HepG2 (cell line): ENCODE data around the gene PBX2. TPM values are rescaled to one million over a fixed set of nuclear protein-coding genes. Genes with fewer than 3 reads are reported as not detected.

Source experiments
- ATAC-seq: fragments of 200-7000 bp; cut with Tn5 transposase; 3 replicates; pipeline ENCODE4 v1.9.1; 2020; ENCODE audit warnings: mild to moderate bottlenecking, moderate library complexity
- BruUV-seq: library from RNA; stranded (reverse); fragments of 400-500 nt; replicated peaks from 2 replicates; lab custom pipeline; 2021; lab: Mats Ljungman, UMichigan
- CTCF ChIA-PET: fragments of 300-600 bp; formaldehyde crosslinking; extraction: SDS; loops from one replicate; lab custom pipeline; 2021; ENCODE audit warnings: low total read pairs, inconsistent platforms, low intra/inter-chr PET ratio; lab: Yijun Ruan, JAX
- POLR2A ChIA-PET: fragments of 350-600 bp; sonication (Branson Sonifier 250); formaldehyde crosslinking; loops from one replicate; lab custom pipeline; 2020; ENCODE audit warnings: antibody characterized with exemption, inconsistent platforms; lab: Yijun Ruan, JAX
- DNase-seq: peaks from one replicate; pipeline ENCODE4 v3.0.0-alpha.2; 2015; ENCODE audit warnings: low spot score
- FAIRE-seq: peaks from 3 replicates; lab custom pipeline; 2011; peaks lifted over from hg19 to GRCh38; lab: Jason Lieb, UNC
- H2AFZ ChIP-seq: one replicate; pipeline ENCODE4 v1.6.1; 2011; ENCODE audit warnings: low read length, inconsistent platforms
- H3K27ac ChIP-seq: fragments of 300-600 bp; 3 replicates; pipeline ENCODE4 v1.8.0; 2011; ENCODE audit warnings: mixed run types, mild to moderate bottlenecking, mixed read lengths, low read length, inconsistent platforms; ENCODE audit not compliant: insufficient read depth; ENCODE audit errors: extremely low read length
- H3K27me3 ChIP-seq, 2 experiments: fragments of 200-600 bp in 1 of 2; 2 replicates in 1 of 2; 3 replicates in 1 of 2; pipeline versions ENCODE4 v1.6.0 to v1.8.0; 2011; ENCODE audit warnings: low read length in 2 of 2, mild to moderate bottlenecking in 2 of 2, moderate library complexity in 2 of 2, inconsistent platforms in 1 of 2; ENCODE audit not compliant: insufficient read depth in 2 of 2, control insufficient read depth in 1 of 2
- H3K36me3 ChIP-seq, 2 experiments: fragments of 200-600 bp in 1 of 2; replicated peaks in 1 of 2; 2 replicates in 1 of 2; 3 replicates in 1 of 2; pipeline versions ENCODE4 v1.5.1 to v1.8.0; 2011; ENCODE audit warnings: low read length in 2 of 2, inconsistent platforms in 1 of 2; ENCODE audit not compliant: insufficient read depth in 2 of 2, control insufficient read depth in 1 of 2
- H3K4me1 ChIP-seq: 2 replicates; pipeline ENCODE4 v1.5.1; 2012; ENCODE audit warnings: low read length, inconsistent platforms; ENCODE audit not compliant: insufficient read depth
- H3K4me2 ChIP-seq: 2 replicates; pipeline ENCODE4 v1.6.0; 2011; ENCODE audit warnings: low read depth, low read length, inconsistent platforms
- H3K4me3 ChIP-seq, 3 experiments: fragments of 200-600 bp in 1 of 3; sonication (generic), shearing (Covaris generic) in 1 of 3; replicated peaks in 1 of 3; 2 replicates each; pipeline ENCODE4 v1.5.1; 2011 to 2016; ENCODE audit warnings: low read length in 3 of 3, inconsistent platforms in 2 of 3, low read depth in 2 of 3, mild to moderate bottlenecking in 2 of 3, control low read depth in 1 of 3, mixed read lengths in 1 of 3; ENCODE audit not compliant: insufficient read depth in 1 of 3
- H3K79me2 ChIP-seq: one replicate; pipeline ENCODE4 v1.6.1; 2011; ENCODE audit warnings: low read length, inconsistent platforms; ENCODE audit not compliant: insufficient read depth
- H3K9ac ChIP-seq: 2 replicates; pipeline ENCODE4 v1.6.0; 2011; ENCODE audit warnings: mild to moderate bottlenecking, low read depth, low read length, inconsistent platforms; ENCODE audit not compliant: insufficient read depth
- H3K9me3 ChIP-seq: 2 replicates; pipeline ENCODE4 v1.5.1; 2012; ENCODE audit warnings: mild to moderate bottlenecking, low read length
- H4K20me1 ChIP-seq: 2 replicates; pipeline ENCODE4 v1.6.0; 2011; ENCODE audit warnings: inconsistent platforms, mild to moderate bottlenecking, low read length, moderate library complexity; ENCODE audit not compliant: insufficient read depth
- CENPX ChIP-seq: sonication (generic); formaldehyde crosslinking; IDR thresholded peaks from 2 replicates; pipeline ENCODE4 v1.9.0; 2021; ENCODE audit warnings: mild to moderate bottlenecking, missing genetic modification reagents, moderate library complexity
- ZNF687 ChIP-seq: sonication (generic); formaldehyde crosslinking; IDR thresholded peaks from 2 replicates; pipeline ENCODE4 v1.5.1; 2020; ENCODE audit warnings: mild to moderate bottlenecking, missing genetic modification reagents, moderate library complexity
- WGBS: methylation state at CpG from one replicate; pipeline ENCODE4 v1.1.6; 2017; ENCODE audit warnings: low lambda C conversion rate; 5-methylcytosine and 5-hydroxymethylcytosine counted together
- in situ Hi-C: cut with HindIII; loops from 2 replicates; pipeline ENCODE4 v1.10.0; 2017; ENCODE audit warnings: low pct_unique_long_range_greater_than_20kb; ENCODE audit not compliant: extremely low pct_ligation_motif_present
- intact Hi-C: fragments of 100-400 bp; cut with micrococcal nuclease; formaldehyde crosslinking; loops from one replicate; pipeline ENCODE4 v1.10.0; 2022; ENCODE audit not compliant: unreplicated experiment
- polyA plus RNA-seq, 8 experiments: library from polyadenylated mRNA; depleted of rRNA in 3 of 8; stranded (reverse) in 7 of 8; unstranded in 1 of 8; fragments of >200 nt; fragmentation: Illumina TruSeq in 4 of 8; extraction: Trizol in 4 of 8; gene quantifications; 2 replicates each; pipeline versions ENCODE4 v1.2.1 to v1.2.3, GENCODE V29; 2011 to 2016; ENCODE audit warnings: low read depth in 4 of 8, missing spikeins in 1 of 8, mixed read lengths in 1 of 8; ENCODE audit not compliant: insufficient read depth in 1 of 8
- total RNA-seq, 5 experiments: library from RNA; depleted of rRNA; stranded (reverse); fragments of >200 nt; fragmentation: Illumina TruSeq; extraction: Trizol; gene quantifications; 2 replicates each; pipeline ENCODE4 v1.2.3, GENCODE V29; 2016; ENCODE audit warnings: low read depth in 1 of 5

The PBX2 gene
- total and polyA plus RNA-seq, 2 of the 13 experiments (the other 11 are each of a cell fraction or from before 2014, with no cell fraction given): 42.3 to 77.8 TPM

- no TSS peak for BruUV-seq
- Histone ChIP-seq H3K27me3 (no peaks in the 10 kb centered on the region; a peak in 1 of 5 replicates), H4K20me1 (no peaks in the 10 kb centered on the region), H3K27ac (no peak overlapping the region), H3K36me3 (peaks cover 18 to 52% of the 10 kb centered on the region in 2 experiments), H3K9me3 (no peaks in the 10 kb centered on the region), H3K79me2 (peaks cover 31% of the 10 kb centered on the region), H3K4me1 (peaks cover 30% of the 10 kb centered on the region), H2AFZ (no peak overlapping the region), H3K4me2 (no peak overlapping the region), H3K9ac (no peak overlapping the region), H3K4me3 (no peak overlapping the region)
- in situ Hi-C loops (no loop called here), intact Hi-C loops (no loop called here)
- ATAC-seq: no peak
- POLR2A ChIA-PET: no interaction called here
- over 99% methylated on average over 11 of the region's 11 CpGs for WGBS
- TF ChIP-seq CENPX (CRISPR knock-in tag) (no peak), ZNF687 (0 out of 2 replicates have a peak, but pooled peaks have one; percentile 13)
- CTCF ChIA-PET: no interaction called here
- FAIRE-seq: no peak
- DNase-seq: no peak
Measured at GRCh38 chr6:32170294-32170693, 19.7 kb downstream of the PBX2 start.
